Loucy (cell line): ENCODE results near the gene ARHGAP42.

ENCODE experiments used
- H2AFZ ChIP-seq: fragments of 200-600 bp; sonication (generic); 2 replicates; pipeline ENCODE4 v1.6.0; 2016; ENCODE audit warnings: antibody characterized with exemption, mild to moderate bottlenecking, low read length, moderate library complexity
- H3F3A ChIP-seq: fragments of 200-600 bp; 2 replicates; pipeline ENCODE4 v1.6.0; 2016; ENCODE audit warnings: antibody characterized with exemption, low read depth, mild to moderate bottlenecking
- H3K27me3 ChIP-seq: fragments of 200-600 bp; sonication (generic); 2 replicates; pipeline ENCODE4 v1.6.1; 2014; ENCODE audit warnings: low read length, mild to moderate bottlenecking; ENCODE audit not compliant: insufficient read depth, poor library complexity, severe bottlenecking
- H3K36me3 ChIP-seq: fragments of 200-600 bp; sonication (generic); 2 replicates; pipeline ENCODE4 v1.6.1; 2016; ENCODE audit warnings: low read length; ENCODE audit not compliant: insufficient read depth
- H3K4me1 ChIP-seq: fragments of 200-600 bp; sonication (generic); 2 replicates; pipeline ENCODE4 v1.5.1; 2014; ENCODE audit warnings: low read length, mild to moderate bottlenecking; ENCODE audit not compliant: insufficient read depth, poor library complexity, severe bottlenecking
- H3K4me2 ChIP-seq: fragments of 200-600 bp; sonication (generic); 2 replicates; pipeline ENCODE4 v1.6.0; 2014; ENCODE audit warnings: antibody characterized with exemption, low read length, low read depth, mild to moderate bottlenecking; ENCODE audit not compliant: poor library complexity, severe bottlenecking
- H3K4me3 ChIP-seq: fragments of 200-600 bp; sonication (generic); 2 replicates; pipeline ENCODE4 v1.5.1; 2014; ENCODE audit warnings: low read length, mild to moderate bottlenecking, mixed read lengths; ENCODE audit not compliant: poor library complexity, severe bottlenecking
- H3K79me2 ChIP-seq: fragments of 200-600 bp; sonication (generic); 2 replicates; pipeline ENCODE4 v1.6.1; 2014; ENCODE audit warnings: low read length; ENCODE audit not compliant: insufficient read depth
- H3K9ac ChIP-seq: fragments of 200-600 bp; sonication (generic); 2 replicates; pipeline ENCODE4 v1.6.0; 2014; ENCODE audit warnings: mild to moderate bottlenecking, low read depth, low read length, moderate library complexity; ENCODE audit not compliant: poor library complexity, severe bottlenecking
- H3K9me2 ChIP-seq: fragments of 200-600 bp; sonication (generic); replicated peaks from 2 replicates; pipeline ENCODE4 v1.6.1; 2016; ENCODE audit warnings: low read depth, low read length, mixed read lengths
- H3K9me3 ChIP-seq: fragments of 200-600 bp; sonication (generic); 2 replicates; pipeline ENCODE4 v1.6.1; 2014; ENCODE audit warnings: mild to moderate bottlenecking, antibody characterized with exemption, low read length, low read depth; ENCODE audit not compliant: insufficient read depth
- H4K20me1 ChIP-seq: fragments of 200-600 bp; sonication (generic); 2 replicates; pipeline ENCODE4 v1.6.0; 2014; ENCODE audit warnings: antibody characterized with exemption, low read length, mild to moderate bottlenecking; ENCODE audit not compliant: insufficient read depth, poor library complexity, severe bottlenecking
- EZH2phosphoT487 ChIP-seq: fragments of 200-600 bp; IDR thresholded peaks from 2 replicates; pipeline ENCODE4 v1.6.1; 2018; ENCODE audit warnings: antibody characterized with exemption, mild to moderate bottlenecking, moderate library complexity, borderline replicate concordance
- TF ChIP-seq, protein P1 (sequence below): fragments of 200-600 bp; sonication (generic); conservative IDR thresholded peaks from 2 replicates; pipeline ENCODE4 v1.5.1; 2014; ENCODE audit warnings: mild to moderate bottlenecking, antibody characterized with exemption, low read length

The ARHGAP42 gene

DNA sequence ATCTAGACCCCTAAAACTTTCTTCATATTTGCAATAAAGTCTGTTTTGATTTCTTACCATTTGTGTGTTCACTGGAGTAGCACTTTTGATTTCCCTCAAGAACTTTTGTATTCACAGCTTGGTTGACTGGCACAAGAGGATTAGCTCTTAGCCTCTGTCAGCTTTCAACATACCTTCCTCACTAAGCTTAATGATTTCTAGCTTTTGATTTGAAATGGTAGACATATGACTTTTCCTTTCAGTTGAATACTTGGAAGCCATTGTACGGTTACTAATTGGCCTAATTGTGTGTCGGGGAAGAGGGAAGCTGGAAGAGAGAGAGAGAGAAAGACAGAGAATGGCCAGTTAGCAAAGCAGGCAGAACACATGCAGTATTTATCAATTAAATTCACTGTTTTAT is 180.5 kb downstream of the ARHGAP42 start:
- Histone ChIP-seq H3K27me3 (no peaks in the 10 kb centered on the region), H3K4me3 (no peak overlapping the region), H3K79me2 (no peaks in the 10 kb centered on the region), H2AFZ (no peak overlapping the region), H3F3A (no peaks in the 10 kb centered on the region), H3K9me3 (no peaks in the 10 kb centered on the region), H3K4me2 (no peak overlapping the region), H3K9ac (no peak overlapping the region), H4K20me1 (no peaks in the 10 kb centered on the region), H3K9me2 (no peaks in the 10 kb centered on the region), H3K36me3 (no peaks in the 10 kb centered on the region), H3K4me1 (no peaks in the 10 kb centered on the region)
- TF ChIP-seq, protein P1, sequence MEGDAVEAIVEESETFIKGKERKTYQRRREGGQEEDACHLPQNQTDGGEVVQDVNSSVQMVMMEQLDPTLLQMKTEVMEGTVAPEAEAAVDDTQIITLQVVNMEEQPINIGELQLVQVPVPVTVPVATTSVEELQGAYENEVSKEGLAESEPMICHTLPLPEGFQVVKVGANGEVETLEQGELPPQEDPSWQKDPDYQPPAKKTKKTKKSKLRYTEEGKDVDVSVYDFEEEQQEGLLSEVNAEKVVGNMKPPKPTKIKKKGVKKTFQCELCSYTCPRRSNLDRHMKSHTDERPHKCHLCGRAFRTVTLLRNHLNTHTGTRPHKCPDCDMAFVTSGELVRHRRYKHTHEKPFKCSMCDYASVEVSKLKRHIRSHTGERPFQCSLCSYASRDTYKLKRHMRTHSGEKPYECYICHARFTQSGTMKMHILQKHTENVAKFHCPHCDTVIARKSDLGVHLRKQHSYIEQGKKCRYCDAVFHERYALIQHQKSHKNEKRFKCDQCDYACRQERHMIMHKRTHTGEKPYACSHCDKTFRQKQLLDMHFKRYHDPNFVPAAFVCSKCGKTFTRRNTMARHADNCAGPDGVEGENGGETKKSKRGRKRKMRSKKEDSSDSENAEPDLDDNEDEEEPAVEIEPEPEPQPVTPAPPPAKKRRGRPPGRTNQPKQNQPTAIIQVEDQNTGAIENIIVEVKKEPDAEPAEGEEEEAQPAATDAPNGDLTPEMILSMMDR: no peak
- no peak for TF ChIP-seq EZH2phosphoT487

DNA sequence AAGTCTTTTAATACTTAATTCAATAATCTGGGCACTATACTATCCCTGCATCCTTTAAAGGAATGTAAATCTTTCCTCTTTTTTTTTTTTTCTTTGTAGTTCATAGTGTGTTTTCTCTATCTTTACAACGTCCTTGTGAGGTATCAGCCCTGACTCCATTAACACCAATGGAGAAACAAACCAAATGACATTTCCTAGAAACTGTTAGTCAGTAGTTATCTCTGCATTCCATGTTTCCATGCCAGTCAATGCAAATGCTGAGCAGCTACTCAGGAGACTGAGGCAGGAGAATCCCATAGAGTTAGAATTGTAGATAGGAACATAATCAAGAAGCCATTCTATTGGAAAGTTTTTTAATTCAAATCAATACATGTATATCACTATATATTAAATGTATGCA is 182.2 kb downstream of the ARHGAP42 start:
- no peaks in the 10 kb centered on the region for H3K79me2 ChIP-seq
- H3K36me3 ChIP-seq: no peaks in the 10 kb centered on the region
- no peak overlapping the region for H3K9ac ChIP-seq
- no peak overlapping the region for H3K4me2 ChIP-seq
- H3K27me3 ChIP-seq: no peaks in the 10 kb centered on the region
- no peak overlapping the region for H2AFZ ChIP-seq
- no peaks in the 10 kb centered on the region for H3K4me1 ChIP-seq
- no peaks in the 10 kb centered on the region for H3K9me3 ChIP-seq
- no peaks in the 10 kb centered on the region for H3K9me2 ChIP-seq
- no peaks in the 10 kb centered on the region for H4K20me1 ChIP-seq
- H3K4me3 ChIP-seq: no peak overlapping the region
- no peaks in the 10 kb centered on the region for H3F3A ChIP-seq
- no peak for TF ChIP-seq EZH2phosphoT487
- TF ChIP-seq, protein P1: no peak

DNA sequence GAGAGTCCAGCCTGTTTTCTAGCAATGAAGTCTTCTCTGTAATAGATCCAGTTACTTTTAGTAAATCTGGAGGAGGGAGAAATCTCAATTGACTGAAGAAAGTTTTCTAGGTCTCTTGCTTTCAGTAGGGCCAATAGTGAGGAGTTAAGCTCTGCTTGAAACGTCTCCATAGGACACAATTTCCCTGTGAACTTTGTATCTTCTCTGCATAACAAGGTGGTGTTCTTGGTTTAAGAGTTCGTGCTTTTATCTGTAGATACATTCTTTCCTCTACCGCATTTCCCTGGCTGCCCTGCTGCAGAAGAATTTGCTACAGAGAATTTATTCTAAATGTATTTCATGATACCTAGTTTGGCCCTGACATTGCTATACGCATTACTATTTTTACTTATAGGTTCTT is 183.1 kb downstream of the ARHGAP42 start:
- Histone ChIP-seq H3K4me2 (no peak overlapping the region), H3K4me1 (no peaks in the 10 kb centered on the region), H3K27me3 (no peaks in the 10 kb centered on the region), H3K4me3 (no peak overlapping the region), H3K79me2 (no peaks in the 10 kb centered on the region), H3K9ac (no peak overlapping the region), H3K9me3 (no peaks in the 10 kb centered on the region), H3K9me2 (no peaks in the 10 kb centered on the region), H4K20me1 (no peaks in the 10 kb centered on the region), H3K36me3 (no peaks in the 10 kb centered on the region), H2AFZ (no peak overlapping the region), H3F3A (no peaks in the 10 kb centered on the region)
- no peak for TF ChIP-seq EZH2phosphoT487

DNA sequence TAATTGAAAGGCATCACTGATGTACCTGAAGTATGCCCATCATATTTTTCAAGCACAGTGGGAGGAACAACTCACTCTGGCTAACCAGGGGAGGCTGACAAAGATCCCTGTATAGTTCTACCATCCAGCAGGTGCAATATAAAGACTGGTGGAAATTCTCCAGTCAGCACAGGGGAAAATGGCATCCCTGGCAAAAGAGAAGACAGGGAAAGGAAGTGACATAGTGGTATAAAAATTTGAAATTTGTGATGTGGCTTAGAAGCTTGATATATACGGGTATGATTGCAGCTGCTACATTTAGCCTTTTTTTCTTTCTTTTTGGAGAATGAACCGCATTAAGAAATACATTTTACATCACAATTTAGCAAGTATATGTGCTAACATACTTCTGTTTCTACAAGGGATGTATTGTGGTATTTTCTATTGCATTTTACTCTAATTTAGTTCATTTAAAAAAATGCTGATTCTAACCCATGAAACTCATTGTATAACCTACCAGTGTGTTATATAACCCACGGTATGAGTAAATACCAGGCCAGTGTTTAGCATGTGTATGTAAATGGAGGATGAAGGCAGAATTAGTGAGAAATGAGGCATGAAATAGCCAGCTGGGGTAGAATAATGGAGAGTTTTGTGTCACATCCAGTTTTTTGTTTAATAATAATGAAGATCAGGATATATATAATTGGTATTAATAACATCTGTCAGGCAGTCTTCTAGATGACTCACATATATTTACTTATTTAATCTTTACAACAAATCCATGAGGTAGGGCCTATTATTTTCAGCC is 186.1 kb downstream of the ARHGAP42 start:
- Histone ChIP-seq H3K36me3 (no peaks in the 10 kb centered on the region), H3K9me2 (no peaks in the 10 kb centered on the region), H3K79me2 (no peaks in the 10 kb centered on the region), H3K9ac (no peak overlapping the region), H3K9me3 (no peaks in the 10 kb centered on the region), H3K4me1 (no peaks in the 10 kb centered on the region), H3K4me3 (no peak overlapping the region), H3F3A (no peaks in the 10 kb centered on the region), H3K4me2 (no peak overlapping the region), H3K27me3 (no peaks in the 10 kb centered on the region), H2AFZ (no peak overlapping the region), H4K20me1 (no peaks in the 10 kb centered on the region)
- no peak for TF ChIP-seq EZH2phosphoT487
- TF ChIP-seq, protein P1: no peak
